ENCODE results near the gene KMT2A.

DNA sequence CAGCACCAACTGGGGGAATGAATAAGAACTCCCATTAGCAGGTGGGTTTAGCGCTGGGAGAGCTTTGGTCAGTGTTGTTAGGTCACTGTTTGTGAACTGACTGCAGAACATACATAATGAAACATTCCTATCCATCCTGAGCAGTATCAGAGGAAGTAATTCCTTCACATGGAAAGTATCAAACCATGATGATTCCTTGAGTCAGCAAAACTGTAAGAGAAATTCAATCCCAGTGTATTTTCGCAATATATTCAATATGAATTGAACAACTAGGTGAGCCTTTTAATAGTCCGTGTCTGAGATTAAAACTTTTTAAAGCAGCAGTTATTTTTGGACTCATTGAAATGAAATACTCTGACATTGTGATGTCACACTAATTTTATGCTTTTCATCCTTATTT, 48.1 kb downstream of the KMT2A start:
- TF ChIP-seq, protein P1, sequence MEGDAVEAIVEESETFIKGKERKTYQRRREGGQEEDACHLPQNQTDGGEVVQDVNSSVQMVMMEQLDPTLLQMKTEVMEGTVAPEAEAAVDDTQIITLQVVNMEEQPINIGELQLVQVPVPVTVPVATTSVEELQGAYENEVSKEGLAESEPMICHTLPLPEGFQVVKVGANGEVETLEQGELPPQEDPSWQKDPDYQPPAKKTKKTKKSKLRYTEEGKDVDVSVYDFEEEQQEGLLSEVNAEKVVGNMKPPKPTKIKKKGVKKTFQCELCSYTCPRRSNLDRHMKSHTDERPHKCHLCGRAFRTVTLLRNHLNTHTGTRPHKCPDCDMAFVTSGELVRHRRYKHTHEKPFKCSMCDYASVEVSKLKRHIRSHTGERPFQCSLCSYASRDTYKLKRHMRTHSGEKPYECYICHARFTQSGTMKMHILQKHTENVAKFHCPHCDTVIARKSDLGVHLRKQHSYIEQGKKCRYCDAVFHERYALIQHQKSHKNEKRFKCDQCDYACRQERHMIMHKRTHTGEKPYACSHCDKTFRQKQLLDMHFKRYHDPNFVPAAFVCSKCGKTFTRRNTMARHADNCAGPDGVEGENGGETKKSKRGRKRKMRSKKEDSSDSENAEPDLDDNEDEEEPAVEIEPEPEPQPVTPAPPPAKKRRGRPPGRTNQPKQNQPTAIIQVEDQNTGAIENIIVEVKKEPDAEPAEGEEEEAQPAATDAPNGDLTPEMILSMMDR (conservative IDR thresholded peaks at IDR 0.05): no peak
- TF ChIP-seq ZFX (IDR thresholded peaks at IDR 0.05): no peak
